NCI-H1694 treated with DMSO at 0.1 percent for 48 hours (cell line): ENCODE measurements around the gene KCNJ10.

Experiments used
- DNase-seq: peaks from one replicate; lab custom pipeline; 2025; lab: John Stamatoyannopoulos, UW

Gene KCNJ10

GRCh38 chr1:159964144-159964543, 105.8 kb downstream of the KCNJ10 start:
- no peak for DNase-seq

- DNase-seq = no peak
Measured at GRCh38 chr1:159962176-159962575, 107.8 kb downstream of the KCNJ10 start.

- no peak for DNase-seq
Measured at GRCh38 chr1:159961636-159962035, 108.3 kb downstream of the KCNJ10 start.

- DNase-seq = no peak
Measured at GRCh38 chr1:159960721-159961381, 109.1 kb downstream of the KCNJ10 start.

GRCh38 chr1:159959451-159959850, 110.5 kb downstream of the KCNJ10 start:
- no peak for DNase-seq

GRCh38 chr1:159958719-159959380, 111.1 kb downstream of the KCNJ10 start:
- no peak for DNase-seq

GRCh38 chr1:159957824-159958268, 112.1 kb downstream of the KCNJ10 start:
- no peak for DNase-seq

- no peak for DNase-seq
Measured at GRCh38 chr1:159955456-159955855, 114.5 kb downstream of the KCNJ10 start.

GRCh38 chr1:159953536-159954515, 116.1 kb downstream of the KCNJ10 start, which contains the start of gene SLAMF9:
SLAMF9 (minus strand) TSS chr1:159954237; CDS start chr1:159954137, 100 bp downstream.
- DNase-seq = no peak

- no peak for DNase-seq
Measured at GRCh38 chr1:159952932-159953331, 117.0 kb downstream of the KCNJ10 start.

GRCh38 chr1:159951551-159951950, 118.4 kb downstream of the KCNJ10 start:
- no peak for DNase-seq

- no peak for DNase-seq
Measured at GRCh38 chr1:159951016-159951415, 118.9 kb downstream of the KCNJ10 start.

GRCh38 chr1:159949981-159950381, 120.0 kb downstream of the KCNJ10 start:
- no peak for DNase-seq

- no peak for DNase-seq
Measured at GRCh38 chr1:159949123-159949522, 120.8 kb downstream of the KCNJ10 start.
